ENCODE measurements around the gene ACSF3.

The ACSF3 gene

DNA sequence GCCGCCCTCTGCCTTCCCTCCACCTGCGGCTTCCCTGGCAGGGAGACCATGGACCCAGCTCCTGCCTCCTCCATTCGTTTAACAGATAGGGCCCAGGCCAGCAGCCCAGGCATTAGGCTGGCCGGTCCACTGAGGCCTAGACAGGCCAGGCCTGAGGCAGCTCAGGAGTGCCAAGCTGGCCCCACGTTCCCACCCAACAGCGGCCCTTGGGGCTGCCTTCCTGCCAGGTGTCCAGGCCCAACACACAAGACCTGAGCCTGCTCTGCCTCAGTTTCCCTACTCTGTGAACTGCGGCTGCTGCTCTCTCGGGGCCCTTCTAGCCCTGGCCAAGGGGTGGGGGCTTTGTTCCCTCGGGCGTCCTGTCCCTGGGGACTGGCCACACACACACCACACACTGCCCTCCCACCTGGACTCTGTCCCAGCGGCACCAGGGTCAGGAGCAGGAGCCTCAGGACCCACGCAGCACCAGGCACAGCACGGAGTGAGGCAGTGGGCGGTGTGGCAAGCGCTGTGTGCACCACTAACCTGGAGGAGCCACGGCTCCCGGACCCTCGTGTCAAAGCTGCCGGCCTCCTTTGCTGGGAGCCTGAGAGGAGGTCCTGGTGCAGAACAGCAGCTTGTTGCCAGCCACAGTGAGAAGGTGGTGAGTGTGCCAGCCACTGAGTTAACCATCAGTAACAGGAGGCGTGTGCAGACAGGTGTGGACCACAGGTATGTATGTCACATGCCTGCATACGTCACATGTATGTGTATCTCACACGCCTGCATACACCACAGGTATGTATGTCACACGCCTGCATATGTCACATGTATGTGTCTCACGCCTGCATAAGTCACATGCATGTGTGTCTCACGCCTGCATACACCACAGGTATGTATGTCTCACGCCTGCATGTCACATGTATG is 63.3 kb downstream of the ACSF3 start:
- no peak overlapping the region for H3K4ac ChIP-seq (ENCODE audit: low read depth, low read length)
- H3K4me2 ChIP-seq (ENCODE audit: low read length) = no peak overlapping the region
- no peak overlapping the region for H3K4me3 ChIP-seq (ENCODE audit: low read depth, low read length)
- H4K91ac ChIP-seq (ENCODE audit: low read depth, low read length) = no peak overlapping the region
- H2AK5ac ChIP-seq (ENCODE audit: low read length) = no peak overlapping the region
- H2BK120ac ChIP-seq (ENCODE audit: insufficient read depth, low read length, poor library complexity) = no peak overlapping the region
- H3K18ac ChIP-seq (ENCODE audit: low read length) = no peak overlapping the region
- no peak overlapping the region for H4K12ac ChIP-seq (ENCODE audit: low read depth, low read length)
- peaks cover 21 to 22% of the 10 kb centered on the region in 2 experiments for H3K4me1 ChIP-seq (ENCODE audit: control insufficient read depth in 1 of 2, insufficient read depth in 2 of 2, low read length in 2 of 2)
- no peak overlapping the region for H3K27ac ChIP-seq (ENCODE audit: low read depth, low read length)
- H3K36me3 ChIP-seq (ENCODE audit: control insufficient read depth in 1 of 2, insufficient read depth in 2 of 2, low read length in 2 of 2) = peaks cover 0 to 1% of the 10 kb centered on the region in 2 experiments
- H3K27me3 ChIP-seq (ENCODE audit: insufficient read depth, low read length) = no peaks in the 10 kb centered on the region
- no CpG with 5 or more reads among the region's 26 CpGs for WGBS (ENCODE audit: extremely low coverage, insufficient coverage, insufficient read length)
- H4K8ac ChIP-seq (ENCODE audit: low read depth, low read length) = no peak overlapping the region
- peaks cover 15% of the 10 kb centered on the region for H3K9me3 ChIP-seq (ENCODE audit: insufficient read depth, low read depth, low read length)
- H3K14ac ChIP-seq (ENCODE audit: low read length) = no peak overlapping the region
- no peak overlapping the region for H3K23ac ChIP-seq (ENCODE audit: low read length)
- no peak for DNase-seq
- H3K9ac ChIP-seq (ENCODE audit: low read length) = no peak overlapping the region
- H3K79me2 ChIP-seq (ENCODE audit: control insufficient read depth, insufficient read depth, low read length, poor library complexity) = no peaks in the 10 kb centered on the region
- H2BK5ac ChIP-seq (ENCODE audit: low read depth, low read length, poor library complexity) = no peak overlapping the region
- H2BK12ac ChIP-seq (ENCODE audit: low read length) = no peak overlapping the region
- H3K79me1 ChIP-seq (ENCODE audit: low read length) = no peaks in the 10 kb centered on the region
- H2AFZ ChIP-seq (ENCODE audit: insufficient read depth, low read length, poor library complexity) = no peak overlapping the region

DNA sequence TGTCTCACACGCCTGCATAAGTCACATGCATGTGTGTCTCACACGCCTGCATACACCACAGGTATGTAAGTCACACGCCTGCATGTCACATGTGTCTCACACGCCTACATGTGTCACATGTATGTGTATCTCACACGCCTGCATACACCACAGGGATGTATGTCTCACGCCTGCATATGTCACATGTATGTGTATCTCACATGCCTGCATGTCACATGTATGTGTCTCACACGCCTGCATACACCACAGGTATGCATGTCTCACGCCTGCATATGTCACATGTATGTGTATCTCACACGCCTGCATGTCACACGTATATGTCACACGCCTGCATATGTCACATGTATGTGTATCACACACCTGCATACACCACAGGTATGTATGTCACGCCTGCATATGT is 64.1 kb downstream of the ACSF3 start:
- H3K4me3 ChIP-seq (ENCODE audit: low read depth, low read length) = no peak overlapping the region
- no peak overlapping the region for H3K14ac ChIP-seq (ENCODE audit: low read length)
- H3K4me1 ChIP-seq (ENCODE audit: control insufficient read depth in 1 of 2, insufficient read depth in 2 of 2, low read length in 2 of 2) = peaks cover 21 to 22% of the 10 kb centered on the region in 2 experiments
- DNase-seq = no peak
- H2AK5ac ChIP-seq (ENCODE audit: low read length) = no peak overlapping the region
- no peak overlapping the region for H3K18ac ChIP-seq (ENCODE audit: low read length)
- no peak overlapping the region for H4K8ac ChIP-seq (ENCODE audit: low read depth, low read length)
- no peak overlapping the region for H2BK12ac ChIP-seq (ENCODE audit: low read length)
- H2AFZ ChIP-seq (ENCODE audit: insufficient read depth, low read length, poor library complexity) = no peak overlapping the region
- H3K27me3 ChIP-seq (ENCODE audit: insufficient read depth, low read length) = no peaks in the 10 kb centered on the region
- no peak overlapping the region for H2BK5ac ChIP-seq (ENCODE audit: low read depth, low read length, poor library complexity)
- no peaks in the 10 kb centered on the region for H3K79me2 ChIP-seq (ENCODE audit: control insufficient read depth, insufficient read depth, low read length, poor library complexity)
- H3K9me3 ChIP-seq (ENCODE audit: insufficient read depth, low read depth, low read length) = peaks cover 15% of the 10 kb centered on the region
- H3K4ac ChIP-seq (ENCODE audit: low read depth, low read length) = no peak overlapping the region
- H3K36me3 ChIP-seq (ENCODE audit: control insufficient read depth in 1 of 2, insufficient read depth in 2 of 2, low read length in 2 of 2) = no peaks in the 10 kb centered on the region
- H4K12ac ChIP-seq (ENCODE audit: low read depth, low read length) = no peak overlapping the region
- H3K23ac ChIP-seq (ENCODE audit: low read length) = no peak overlapping the region
- no CpG with 5 or more reads among the region's 12 CpGs for WGBS (ENCODE audit: extremely low coverage, insufficient coverage, insufficient read length)
- no peak overlapping the region for H3K9ac ChIP-seq (ENCODE audit: low read length)
- no peak overlapping the region for H3K27ac ChIP-seq (ENCODE audit: low read depth, low read length)
- H3K79me1 ChIP-seq (ENCODE audit: low read length) = no peaks in the 10 kb centered on the region
- no peak overlapping the region for H3K4me2 ChIP-seq (ENCODE audit: low read length)
- H4K91ac ChIP-seq (ENCODE audit: low read depth, low read length) = no peak overlapping the region
- H2BK120ac ChIP-seq (ENCODE audit: insufficient read depth, low read length, poor library complexity) = no peak overlapping the region

DNA sequence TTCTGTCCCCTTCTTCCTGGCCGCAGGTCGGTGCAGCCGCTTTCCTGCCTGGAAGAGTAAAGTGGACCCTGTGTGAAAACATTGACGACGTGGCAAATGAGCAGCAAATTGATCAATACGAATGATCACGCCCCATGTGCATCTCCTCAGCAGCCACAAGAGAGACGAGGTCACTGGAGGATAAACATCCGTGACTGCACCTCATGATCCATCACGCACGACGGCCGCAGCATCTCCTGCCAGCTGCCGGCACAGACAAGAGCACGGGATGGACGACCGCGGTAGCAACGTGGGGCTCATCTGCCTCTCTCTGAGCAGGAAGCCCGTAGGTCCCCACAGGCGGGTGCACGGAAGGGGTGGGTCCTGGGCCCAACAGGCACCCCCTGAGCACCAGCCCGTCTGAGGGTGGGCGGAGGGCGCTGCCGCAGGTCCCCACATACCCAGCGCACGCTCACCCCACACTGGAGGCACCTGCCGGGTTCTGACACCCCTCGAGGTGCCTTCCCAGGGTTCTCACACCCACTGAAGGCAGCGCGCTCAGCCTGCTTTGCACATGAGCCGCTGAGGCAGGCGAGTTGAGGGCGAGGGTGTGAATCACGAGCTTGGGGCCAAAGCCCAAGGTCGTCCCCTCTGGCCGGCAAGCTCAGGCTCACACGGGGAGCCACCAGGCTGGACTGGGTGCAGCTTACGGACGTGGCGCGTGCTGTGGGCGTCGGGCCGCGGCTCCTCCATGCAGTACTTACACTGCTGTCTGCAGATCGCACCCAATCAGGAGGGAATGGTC is 65.6 kb downstream of the ACSF3 start:
- H3K4me3 ChIP-seq (ENCODE audit: low read depth, low read length) = no peak overlapping the region
- H3K4me2 ChIP-seq (ENCODE audit: low read length) = no peak overlapping the region
- H2AFZ ChIP-seq (ENCODE audit: insufficient read depth, low read length, poor library complexity) = no peak overlapping the region

DNA sequence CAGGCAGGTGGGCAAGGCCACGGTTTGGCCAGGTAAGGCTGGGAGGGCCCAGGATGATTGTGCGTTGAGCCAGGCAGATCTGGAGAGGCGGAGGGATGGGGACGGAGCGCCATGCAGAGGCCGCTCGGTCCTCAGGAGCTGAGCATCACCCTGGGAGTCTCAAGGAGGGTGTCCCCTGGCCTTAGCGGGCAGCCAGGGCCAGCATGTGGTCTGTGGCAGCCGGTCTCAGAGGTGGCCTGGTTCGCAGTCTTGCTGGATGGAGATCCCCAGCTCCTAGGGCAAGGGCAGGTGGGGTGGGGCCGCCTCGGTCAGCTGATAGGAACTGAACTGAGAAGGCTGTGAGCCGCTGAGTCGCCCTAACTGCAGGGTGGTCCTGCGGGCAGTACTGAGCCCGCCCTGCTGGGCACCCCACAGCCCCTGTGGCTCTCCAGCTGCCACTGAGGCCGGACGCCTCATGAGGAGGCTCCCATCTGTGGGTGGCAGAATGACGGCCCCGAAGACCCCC is 66.2 kb downstream of the ACSF3 start:
- H3K27me3 ChIP-seq (ENCODE audit: insufficient read depth, low read length) = no peaks in the 10 kb centered on the region
- peaks cover 15% of the 10 kb centered on the region for H3K9me3 ChIP-seq (ENCODE audit: insufficient read depth, low read depth, low read length)
- no CpG with 5 or more reads among the region's 20 CpGs for WGBS (ENCODE audit: extremely low coverage, insufficient coverage, insufficient read length)
- DNase-seq = no peak
- H2BK5ac ChIP-seq (ENCODE audit: low read depth, low read length, poor library complexity) = no peak overlapping the region
- no peak overlapping the region for H3K14ac ChIP-seq (ENCODE audit: low read length)
- H2AK5ac ChIP-seq (ENCODE audit: low read length) = no peak overlapping the region
- H2AFZ ChIP-seq (ENCODE audit: insufficient read depth, low read length, poor library complexity) = no peak overlapping the region
- H4K8ac ChIP-seq (ENCODE audit: low read depth, low read length) = no peak overlapping the region
- no peak overlapping the region for H3K4me2 ChIP-seq (ENCODE audit: low read length)
- H2BK12ac ChIP-seq (ENCODE audit: low read length) = no peak overlapping the region
- H4K12ac ChIP-seq (ENCODE audit: low read depth, low read length) = no peak overlapping the region
- no peak overlapping the region for H3K4me3 ChIP-seq (ENCODE audit: low read depth, low read length)
- no peaks in the 10 kb centered on the region for H3K79me2 ChIP-seq (ENCODE audit: control insufficient read depth, insufficient read depth, low read length, poor library complexity)
- H3K27ac ChIP-seq (ENCODE audit: low read depth, low read length) = no peak overlapping the region
- no peak overlapping the region for H4K91ac ChIP-seq (ENCODE audit: low read depth, low read length)
- H3K4me1 ChIP-seq (ENCODE audit: control insufficient read depth in 1 of 2, insufficient read depth in 2 of 2, low read length in 2 of 2) = peaks cover 9% of the 10 kb centered on the region in 2 experiments
- no peaks in the 10 kb centered on the region for H3K79me1 ChIP-seq (ENCODE audit: low read length)
- H2BK120ac ChIP-seq (ENCODE audit: insufficient read depth, low read length, poor library complexity) = no peak overlapping the region
- H3K36me3 ChIP-seq (ENCODE audit: control insufficient read depth in 1 of 2, insufficient read depth in 2 of 2, low read length in 2 of 2) = no peaks in the 10 kb centered on the region
- H3K9ac ChIP-seq (ENCODE audit: low read length) = no peak overlapping the region
- H3K18ac ChIP-seq (ENCODE audit: low read length) = no peak overlapping the region
- no peak overlapping the region for H3K4ac ChIP-seq (ENCODE audit: low read depth, low read length)
- H3K23ac ChIP-seq (ENCODE audit: low read length) = no peak overlapping the region

More for the DNA sequence above, 65.6 kb downstream of the ACSF3 start:
- Histone ChIP-seq H2BK5ac (ENCODE audit: low read depth, low read length, poor library complexity) (no peak overlapping the region), H3K27ac (ENCODE audit: low read depth, low read length) (no peak overlapping the region), H2BK120ac (ENCODE audit: insufficient read depth, low read length, poor library complexity) (no peak overlapping the region), H3K18ac (ENCODE audit: low read length) (no peak overlapping the region), H3K14ac (ENCODE audit: low read length) (no peak overlapping the region), H3K23ac (ENCODE audit: low read length) (no peak overlapping the region), H3K9me3 (ENCODE audit: insufficient read depth, low read depth, low read length) (peaks cover 15% of the 10 kb centered on the region), H4K91ac (ENCODE audit: low read depth, low read length) (no peak overlapping the region), H3K9ac (ENCODE audit: low read length) (no peak overlapping the region), H3K79me1 (ENCODE audit: low read length) (no peaks in the 10 kb centered on the region), H4K8ac (ENCODE audit: low read depth, low read length) (no peak overlapping the region), H3K36me3 (ENCODE audit: control insufficient read depth in 1 of 2, insufficient read depth in 2 of 2, low read length in 2 of 2) (no peaks in the 10 kb centered on the region), H2BK12ac (ENCODE audit: low read length) (no peak overlapping the region), H3K4ac (ENCODE audit: low read depth, low read length) (no peak overlapping the region), H4K12ac (ENCODE audit: low read depth, low read length) (no peak overlapping the region), H2AK5ac (ENCODE audit: low read length) (no peak overlapping the region), H3K79me2 (ENCODE audit: control insufficient read depth, insufficient read depth, low read length, poor library complexity) (no peaks in the 10 kb centered on the region), H3K4me1 (ENCODE audit: control insufficient read depth in 1 of 2, insufficient read depth in 2 of 2, low read length in 2 of 2) (peaks cover 15% of the 10 kb centered on the region in 2 experiments), H3K27me3 (ENCODE audit: insufficient read depth, low read length) (no peaks in the 10 kb centered on the region)
- WGBS (ENCODE audit: extremely low coverage, insufficient coverage, insufficient read length) = no CpG with 5 or more reads among the region's 48 CpGs
- DNase-seq = no peak
